HG03196 (cell line): ENCODE data around the gene HOXB13.

ENCODE experiments used
- ATAC-seq: cut with Tn5 transposase; IDR thresholded peaks from one replicate; pipeline ENCODE4 v1.9.1; 2021; ENCODE audit not compliant: unreplicated experiment

HOXB13 gene

GRCh38 chr17:48715496-48716399 lies 12.8 kb downstream of the HOXB13 start:
- ATAC-seq: no peak

GRCh38 chr17:48711128-48711527 lies 17.4 kb downstream of the HOXB13 start:
- ATAC-seq: no peak

GRCh38 chr17:48704361-48705248 lies 23.9 kb downstream of the HOXB13 start:
- no peak for ATAC-seq

- ATAC-seq: no peak
These were observed 26.6 kb downstream of the HOXB13 start for GRCh38 chr17:48701864-48702532.

GRCh38 chr17:48693178-48693577 lies 35.4 kb downstream of the HOXB13 start:
- ATAC-seq: no peak

GRCh38 chr17:48692049-48692448 lies 36.5 kb downstream of the HOXB13 start:
- no peak for ATAC-seq

GRCh38 chr17:48690655-48691054 lies 37.9 kb downstream of the HOXB13 start:
- ATAC-seq: no peak

GRCh38 chr17:48681609-48682008 lies 46.9 kb downstream of the HOXB13 start:
- no peak for ATAC-seq

- ATAC-seq: no peak
These were observed 49.0 kb downstream of the HOXB13 start for GRCh38 chr17:48679385-48680096.

- ATAC-seq: peak; percentile 53
These were observed 50.2 kb downstream of the HOXB13 start for GRCh38 chr17:48678141-48678971.

GRCh38 chr17:48676963-48677558 lies 51.5 kb downstream of the HOXB13 start:
- ATAC-seq: no peak
